A549 (cell line): ENCODE data around the gene CBX5. TPM values are rescaled to one million over a fixed set of nuclear protein-coding genes. Genes with fewer than 3 reads are reported as not detected.

Experiments
- ATAC-seq, 2 experiments: fragments of 200-7000 bp in 1 of 2; fragments of >200 bp in 1 of 2; cut with Nextera tagmentation in 1 of 2; cut with Tn5 transposase in 1 of 2; 3 replicates each; pipeline versions ENCODE4 v1.8.0 to v1.9.1; 2018 to 2020; ENCODE audit warnings: mild to moderate bottlenecking in 1 of 2, moderate library complexity in 1 of 2
- CTCF ChIA-PET: fragments of 300-600 bp; sonication (Branson Sonifier 250); formaldehyde crosslinking; extraction: SDS; loops from one replicate; lab custom pipeline; 2021; ENCODE audit warnings: antibody characterized with exemption, inconsistent platforms; lab: Yijun Ruan, JAX
- POLR2A ChIA-PET: fragments of 350-600 bp; formaldehyde crosslinking; extraction: SDS; loops from one replicate; lab custom pipeline; 2021; ENCODE audit warnings: antibody characterized with exemption, inconsistent platforms; lab: Yijun Ruan, JAX
- DNase-seq, 2 experiments: peaks; one replicate each; pipeline versions ENCODE4 v3.0.0 to v3.0.0-alpha.2; 2011 to 2016; ENCODE audit warnings: low read depth in 1 of 2, low spot score in 1 of 2
- FAIRE-seq: peaks from 2 replicates; lab custom pipeline; 2011; peaks lifted over from hg19 to GRCh38; lab: Jason Lieb, UNC
- H3K27ac ChIP-seq, 2 experiments: fragments of >200 bp; sonication (Bioruptor Twin); formaldehyde crosslinking; 3 replicates each; pipeline ENCODE4 v1.5.1; 2016 to 2017
- H3K4me1 ChIP-seq: fragments of >200 bp; sonication (Bioruptor Twin); formaldehyde crosslinking; 3 replicates; pipeline ENCODE4 v1.6.1; 2016
- H3K4me2 ChIP-seq: fragments of >200 bp; sonication (Bioruptor Twin); formaldehyde crosslinking; 3 replicates; pipeline ENCODE4 v1.6.1; 2016
- H3K4me3 ChIP-seq: fragments of >200 bp; sonication (Bioruptor Twin); formaldehyde crosslinking; 3 replicates; pipeline ENCODE4 v1.5.1; 2016
- H3K9me3 ChIP-seq: fragments of >200 bp; sonication (Bioruptor Twin); formaldehyde crosslinking; 3 replicates; pipeline ENCODE4 v1.6.1; 2016
- CBX8 ChIP-seq: fragments of 200-600 bp; sonication (generic); IDR thresholded peaks from 2 replicates; pipeline ENCODE4 v1.6.1; 2016
- HOXB13 ChIP-seq: fragments of 250-450 bp; sonication (Bioruptor Pico); IDR thresholded peaks from 2 replicates; pipeline ENCODE4 v1.5.0; 2020; ENCODE audit warnings: low read depth, mild to moderate bottlenecking, moderate library complexity
- KDM5A ChIP-seq: fragments of 200-600 bp; sonication (generic); IDR thresholded peaks from 2 replicates; pipeline ENCODE4 v1.6.1; 2016; ENCODE audit warnings: antibody characterized with exemption, mild to moderate bottlenecking
- NPAS2 ChIP-seq: fragments of 250-450 bp; sonication (Bioruptor Pico); IDR thresholded peaks from 2 replicates; pipeline ENCODE4 v1.8.0; 2022; ENCODE audit warnings: mild to moderate bottlenecking, moderate library complexity, borderline replicate concordance
- ZFP36 ChIP-seq: fragments of 450-650 bp; IDR thresholded peaks from 2 replicates; pipeline ENCODE4 v1.6.1; 2014; ENCODE audit warnings: borderline replicate concordance; ENCODE audit not compliant: partially characterized antibody
- WGBS: methylation state at CpG from one replicate; pipeline ENCODE4 v1.1.6; 2017; ENCODE audit errors: missing lambda C conversion rate; 5-methylcytosine and 5-hydroxymethylcytosine counted together
- polyA plus RNA-seq, 4 experiments: library from polyadenylated mRNA; depleted of rRNA in 3 of 4; stranded (reverse); fragments of >200 nt; fragmentation: RNase III in 1 of 4; extraction: RNeasy Plus Mini Kit Qiagen cat#74134 plus additional on column Dnase treatment in 1 of 4; gene quantifications; 2 replicates in 3 of 4; 3 replicates in 1 of 4; pipeline ENCODE4 v1.2.3, GENCODE V29; 2011 to 2017
- small RNA-seq, 6 experiments: library from RNA; depleted of rRNA; stranded (forward); fragments of <200 nt; gene quantifications; one replicate each; pipeline ENCODE3, GENCODE V24; 2012
- TF ChIP-seq, protein P1 (sequence below): IDR thresholded peaks from 2 replicates; pipeline ENCODE4 v1.6.1; 2012

CBX5 gene
- polyA plus RNA-seq, 2 of the 4 experiments (the other 2 are of a cell fraction): 39.5 to 129 TPM

DNA sequence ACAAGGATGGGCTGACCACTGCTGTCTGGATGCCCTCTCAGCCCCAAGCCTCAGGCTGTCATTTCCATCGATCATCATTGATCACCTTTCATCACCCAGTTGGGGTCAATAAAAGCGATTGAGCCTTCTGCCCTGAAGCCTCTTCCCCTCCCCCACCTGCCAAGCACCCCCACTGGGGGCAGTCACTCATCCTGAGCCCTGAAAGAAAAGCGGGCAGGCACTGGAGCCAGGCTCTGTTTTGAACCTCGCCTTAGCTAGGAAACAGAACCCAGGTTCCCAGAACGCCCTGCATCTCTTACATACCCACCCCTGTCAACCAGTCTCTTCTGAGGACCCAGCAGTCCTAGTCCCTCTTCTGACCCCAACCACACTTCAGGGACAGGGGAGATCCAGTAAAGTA is 96.9 kb downstream of the CBX5 start:
- ChIA-PET POLR2A (no interaction called here), CTCF (interaction anchor here (3.2 kb wide), 1 partner anchor 9 kb away, joined by 9 read pairs; no protein-coding TSS in a partner anchor)
- Histone ChIP-seq H3K27ac (no peak overlapping the region), H3K4me2 (no peak overlapping the region), H3K4me1 (peaks cover 7% of the 10 kb centered on the region; the same call in 1 of the 3 replicates), H3K4me3 (no peak overlapping the region), H3K9me3 (no peaks in the 10 kb centered on the region)
- TF ChIP-seq HOXB13 (CRISPR knock-in tag): no peak
- ATAC-seq (no peak), DNase-seq (no peak), FAIRE-seq (no peak)
- 97% methylated on average over 5 of the region's 5 CpGs for WGBS

- H3K4me3 ChIP-seq: no peak overlapping the region
- TF ChIP-seq CBX8 (no peak), ZFP36 (no peak), KDM5A (no peak), NPAS2 (CRISPR knock-in tag) (no peak)
- TF ChIP-seq, protein P1, sequence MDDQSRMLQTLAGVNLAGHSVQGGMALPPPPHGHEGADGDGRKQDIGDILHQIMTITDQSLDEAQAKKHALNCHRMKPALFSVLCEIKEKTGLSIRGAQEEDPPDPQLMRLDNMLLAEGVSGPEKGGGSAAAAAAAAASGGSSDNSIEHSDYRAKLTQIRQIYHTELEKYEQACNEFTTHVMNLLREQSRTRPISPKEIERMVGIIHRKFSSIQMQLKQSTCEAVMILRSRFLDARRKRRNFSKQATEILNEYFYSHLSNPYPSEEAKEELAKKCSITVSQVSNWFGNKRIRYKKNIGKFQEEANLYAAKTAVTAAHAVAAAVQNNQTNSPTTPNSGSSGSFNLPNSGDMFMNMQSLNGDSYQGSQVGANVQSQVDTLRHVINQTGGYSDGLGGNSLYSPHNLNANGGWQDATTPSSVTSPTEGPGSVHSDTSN: no peak
- FAIRE-seq (no peak), ATAC-seq (no peak), DNase-seq (no peak)
- WGBS: 90% methylated on average over 11 of the region's 11 CpGs
- no peaks in the 10 kb centered on the region for H3K4me1 ChIP-seq
- ChIA-PET CTCF (interaction anchor here (1.0 to 3.2 kb wide), 5 partner anchors 10 to 174 kb away, joined by 3 to 9 read pairs (median 3); partner anchors contain the start of genes HOXC5 and HOXC8), POLR2A (no interaction called here)
- H3K4me2 ChIP-seq: no peak overlapping the region
- H3K9me3 ChIP-seq: no peaks in the 10 kb centered on the region
- H3K27ac ChIP-seq: no peak overlapping the region
Observed at GRCh38 chr12:54182086-54182485, 97.8 kb downstream of the CBX5 start.

Small RNAs within 50 kb of the gene (small RNA-seq; reads per million reads assigned to genes)
- gene RN7SL390P (0 reads per million in 6 experiments), gene RNU6-950P (0 to 0.26 (median 0) reads per million in 6 experiments)

Other genes starting within 250 kb of the CBX5 start
- gene HOXC5, start 247.1 kb downstream of the CBX5 start, polyA plus RNA-seq (2011; rRNA removed): 0.41 and 0.49 TPM in 2 replicates
- 0.64 to 1.1 TPM (median 0.98 TPM) in 3 replicates for gene HOXC5, start 247.1 kb downstream of the CBX5 start, polyA plus RNA-seq (2017; fragmentation: RNase III; extraction: RNeasy Plus Mini Kit Qiagen cat#74134 plus additional on column Dnase treatment)
- gene HOXC4, start 226.3 kb downstream of the CBX5 start, polyA plus RNA-seq (2011; rRNA removed): 1.3 and 1.5 TPM in 2 replicates
- gene HOXC4, start 226.3 kb downstream of the CBX5 start, polyA plus RNA-seq (2017; fragmentation: RNase III; extraction: RNeasy Plus Mini Kit Qiagen cat#74134 plus additional on column Dnase treatment): 2.8 to 4.0 TPM (median 3.5 TPM) in 3 replicates
- gene SMUG1, start 91.1 kb downstream of the CBX5 start, polyA plus RNA-seq (2011; rRNA removed): 34.8 and 40.7 TPM in 2 replicates
- 27.6 to 32.5 TPM (median 30.9 TPM) in 3 replicates for gene SMUG1, start 91.1 kb downstream of the CBX5 start, polyA plus RNA-seq (2017; fragmentation: RNase III; extraction: RNeasy Plus Mini Kit Qiagen cat#74134 plus additional on column Dnase treatment)
- gene HNRNPA1, start 604 bp upstream of the CBX5 start, polyA plus RNA-seq (2011; rRNA removed): 622 and 880 TPM in 2 replicates
- gene HNRNPA1, start 604 bp upstream of the CBX5 start, polyA plus RNA-seq (2017; fragmentation: RNase III; extraction: RNeasy Plus Mini Kit Qiagen cat#74134 plus additional on column Dnase treatment): 1,469 to 1,640 TPM (median 1,479 TPM) in 3 replicates
- gene NFE2, start 20.9 kb upstream of the CBX5 start, polyA plus RNA-seq (2011; rRNA removed): 0.52 and 0.90 TPM in 2 replicates
- gene NFE2, start 20.9 kb upstream of the CBX5 start, polyA plus RNA-seq (2017; fragmentation: RNase III; extraction: RNeasy Plus Mini Kit Qiagen cat#74134 plus additional on column Dnase treatment): 0.21 to 0.55 TPM (median 0.30 TPM) in 3 replicates
- 590 and 613 TPM in 2 replicates for gene COPZ1, start 45.0 kb upstream of the CBX5 start, polyA plus RNA-seq (2011; rRNA removed)
- gene COPZ1, start 45.0 kb upstream of the CBX5 start, polyA plus RNA-seq (2017; fragmentation: RNase III; extraction: RNeasy Plus Mini Kit Qiagen cat#74134 plus additional on column Dnase treatment): 300 to 339 TPM (median 304 TPM) in 3 replicates
- not detected in 2 replicates for gene GPR84, start 84.4 kb upstream of the CBX5 start, polyA plus RNA-seq (2011; rRNA removed)
- 0.04 TPM in 1 of 3 replicates, not detected in the others for gene GPR84, start 84.4 kb upstream of the CBX5 start, polyA plus RNA-seq (2017; fragmentation: RNase III; extraction: RNeasy Plus Mini Kit Qiagen cat#74134 plus additional on column Dnase treatment)
- gene ZNF385A, start 104.6 kb upstream of the CBX5 start, polyA plus RNA-seq (2011; rRNA removed): 1.8 and 3.0 TPM in 2 replicates
- gene ZNF385A, start 104.6 kb upstream of the CBX5 start, polyA plus RNA-seq (2017; fragmentation: RNase III; extraction: RNeasy Plus Mini Kit Qiagen cat#74134 plus additional on column Dnase treatment): 10.0 to 14.9 TPM (median 14.1 TPM) in 3 replicates
- 31.7 and 36.1 TPM in 2 replicates for gene ITGA5, start 139.1 kb upstream of the CBX5 start, polyA plus RNA-seq (2011; rRNA removed)
- gene ITGA5, start 139.1 kb upstream of the CBX5 start, polyA plus RNA-seq (2017; fragmentation: RNase III; extraction: RNeasy Plus Mini Kit Qiagen cat#74134 plus additional on column Dnase treatment): 21.5 to 30.0 TPM (median 27.2 TPM) in 3 replicates
- not detected in 2 replicates for gene GTSF1, start 193.5 kb upstream of the CBX5 start, polyA plus RNA-seq (2011; rRNA removed)
- gene GTSF1, start 193.5 kb upstream of the CBX5 start, polyA plus RNA-seq (2017; fragmentation: RNase III; extraction: RNeasy Plus Mini Kit Qiagen cat#74134 plus additional on column Dnase treatment): not detected in 3 replicates
- gene NCKAP1L, start 217.6 kb upstream of the CBX5 start, polyA plus RNA-seq (2011; rRNA removed): 0.07 and 0.08 TPM in 2 replicates
- 0.01 TPM in 1 of 3 replicates, not detected in the others for gene NCKAP1L, start 217.6 kb upstream of the CBX5 start, polyA plus RNA-seq (2017; fragmentation: RNase III; extraction: RNeasy Plus Mini Kit Qiagen cat#74134 plus additional on column Dnase treatment)